GM19452 (cell line): ENCODE results near the gene ATG4C.
"Not testable (repeated sequence)": the region's sequence is repeated elsewhere in the genome, so short reads cannot be mapped to it uniquely, and the experiment has no call there.

Experiments used
- ATAC-seq: cut with Tn5 transposase; IDR thresholded peaks from one replicate; pipeline ENCODE4 v1.9.1; 2021; ENCODE audit not compliant: unreplicated experiment

The ATG4C gene, protein sequence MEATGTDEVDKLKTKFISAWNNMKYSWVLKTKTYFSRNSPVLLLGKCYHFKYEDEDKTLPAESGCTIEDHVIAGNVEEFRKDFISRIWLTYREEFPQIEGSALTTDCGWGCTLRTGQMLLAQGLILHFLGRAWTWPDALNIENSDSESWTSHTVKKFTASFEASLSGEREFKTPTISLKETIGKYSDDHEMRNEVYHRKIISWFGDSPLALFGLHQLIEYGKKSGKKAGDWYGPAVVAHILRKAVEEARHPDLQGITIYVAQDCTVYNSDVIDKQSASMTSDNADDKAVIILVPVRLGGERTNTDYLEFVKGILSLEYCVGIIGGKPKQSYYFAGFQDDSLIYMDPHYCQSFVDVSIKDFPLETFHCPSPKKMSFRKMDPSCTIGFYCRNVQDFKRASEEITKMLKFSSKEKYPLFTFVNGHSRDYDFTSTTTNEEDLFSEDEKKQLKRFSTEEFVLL

GRCh38 chr1:62783736-62784508 lies at the start of gene ATG4C:
TSS of gene ATG4C (plus strand) at chr1:62784132. CDS start at chr1:62803787, 19,655 bp downstream.
- peak; percentile 92 for ATAC-seq

GRCh38 chr1:62735491-62736171 lies 48.3 kb upstream of the ATG4C start:
- no peak for ATAC-seq

GRCh38 chr1:62740701-62741100 lies 43.2 kb upstream of the ATG4C start:
- ATAC-seq, result not testable (repeated sequence)

DNA sequence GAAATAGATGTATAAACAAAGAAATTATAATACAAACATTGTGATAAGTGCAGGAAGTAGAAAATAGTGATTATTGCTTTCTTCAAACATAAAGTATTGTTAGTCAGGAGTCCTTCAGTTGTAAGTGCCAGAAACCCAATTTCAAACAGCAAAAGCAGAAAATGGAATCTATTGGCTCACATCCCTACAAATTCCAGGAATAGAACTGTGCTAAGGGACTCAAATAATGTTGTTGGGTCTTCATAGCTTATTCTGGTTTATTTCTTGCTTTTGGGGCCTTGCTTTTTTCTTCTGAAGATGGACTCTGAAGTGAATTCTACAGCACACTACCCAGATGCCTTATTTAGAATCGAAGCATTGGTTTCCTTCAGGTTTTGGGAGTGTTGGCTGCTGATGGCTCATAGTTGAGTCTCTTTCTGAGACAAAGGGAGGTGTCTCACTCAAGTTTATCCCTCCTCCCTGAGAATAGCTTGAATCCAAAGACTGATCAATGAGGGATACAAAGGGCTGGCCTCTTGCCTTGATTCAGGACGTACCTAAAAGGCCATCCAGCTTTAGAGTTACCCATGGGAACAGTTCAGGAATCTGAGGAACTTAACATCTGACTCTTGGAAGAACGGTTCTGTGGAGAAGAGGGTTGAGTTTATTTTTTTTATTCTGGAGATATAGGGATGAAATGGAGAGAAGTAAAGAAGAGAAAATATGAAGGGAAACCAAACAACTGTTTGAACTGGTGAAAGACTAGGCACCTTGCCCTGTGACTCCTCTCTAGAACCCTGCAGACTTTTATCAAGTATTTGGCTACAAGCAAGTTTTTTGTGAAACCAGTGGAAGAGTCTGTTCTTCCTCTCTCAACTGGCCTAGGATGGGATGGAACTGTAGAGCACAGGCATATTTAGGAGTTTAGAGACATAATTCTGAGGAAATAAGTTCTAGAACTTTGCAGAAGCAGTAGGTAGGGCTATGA lies 39.0 kb upstream of the ATG4C start:
- no peak for ATAC-seq

DNA sequence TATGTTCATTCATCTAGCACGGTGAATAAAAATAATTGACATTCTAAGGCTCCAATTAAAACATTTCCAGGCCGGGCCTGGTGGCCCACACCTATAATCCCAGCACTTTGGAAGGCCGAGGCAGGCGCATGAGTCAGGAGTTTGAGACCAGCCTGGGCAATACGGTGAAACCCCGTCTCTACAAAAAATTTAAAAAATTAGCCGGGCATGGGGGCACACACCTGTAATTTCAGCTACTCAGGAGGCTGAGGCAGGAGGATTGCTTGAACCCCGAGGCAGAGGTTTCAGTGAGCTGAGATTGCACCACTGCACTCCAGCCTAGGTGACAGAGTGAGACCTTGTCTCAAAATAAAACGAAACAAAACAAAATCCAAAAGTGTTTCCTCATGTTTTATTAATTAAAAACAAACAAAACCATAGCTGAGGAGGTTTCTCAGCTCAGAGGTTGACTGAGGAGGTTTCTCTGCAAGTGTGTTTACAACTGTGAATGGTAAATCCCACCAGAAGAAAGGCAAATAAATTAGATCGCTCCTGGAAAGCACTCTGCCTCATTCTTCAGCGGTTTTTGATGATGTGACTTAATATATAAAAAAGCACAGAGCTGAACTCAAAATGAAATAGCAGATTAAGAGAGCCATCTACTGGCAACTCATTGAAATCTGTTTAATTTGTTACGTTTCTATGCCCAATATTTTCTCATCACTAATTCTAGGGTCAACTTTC lies 37.7 kb upstream of the ATG4C start:
- ATAC-seq, result no peak

DNA sequence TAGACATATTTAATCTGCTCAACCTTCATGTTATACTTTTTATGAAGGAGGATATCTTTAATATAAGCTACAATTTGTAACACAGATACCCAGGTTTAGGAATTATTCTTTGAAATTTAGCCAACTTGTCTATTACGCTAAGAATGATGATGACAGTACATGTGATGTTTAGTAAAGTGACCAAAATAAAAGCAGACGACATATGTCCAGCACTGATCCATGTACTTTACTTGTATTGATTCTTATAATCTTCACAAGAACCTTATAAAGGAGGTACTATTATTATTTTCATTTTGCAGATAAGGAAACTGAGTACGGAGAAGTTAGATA lies 37.2 kb upstream of the ATG4C start:
- no peak for ATAC-seq

DNA sequence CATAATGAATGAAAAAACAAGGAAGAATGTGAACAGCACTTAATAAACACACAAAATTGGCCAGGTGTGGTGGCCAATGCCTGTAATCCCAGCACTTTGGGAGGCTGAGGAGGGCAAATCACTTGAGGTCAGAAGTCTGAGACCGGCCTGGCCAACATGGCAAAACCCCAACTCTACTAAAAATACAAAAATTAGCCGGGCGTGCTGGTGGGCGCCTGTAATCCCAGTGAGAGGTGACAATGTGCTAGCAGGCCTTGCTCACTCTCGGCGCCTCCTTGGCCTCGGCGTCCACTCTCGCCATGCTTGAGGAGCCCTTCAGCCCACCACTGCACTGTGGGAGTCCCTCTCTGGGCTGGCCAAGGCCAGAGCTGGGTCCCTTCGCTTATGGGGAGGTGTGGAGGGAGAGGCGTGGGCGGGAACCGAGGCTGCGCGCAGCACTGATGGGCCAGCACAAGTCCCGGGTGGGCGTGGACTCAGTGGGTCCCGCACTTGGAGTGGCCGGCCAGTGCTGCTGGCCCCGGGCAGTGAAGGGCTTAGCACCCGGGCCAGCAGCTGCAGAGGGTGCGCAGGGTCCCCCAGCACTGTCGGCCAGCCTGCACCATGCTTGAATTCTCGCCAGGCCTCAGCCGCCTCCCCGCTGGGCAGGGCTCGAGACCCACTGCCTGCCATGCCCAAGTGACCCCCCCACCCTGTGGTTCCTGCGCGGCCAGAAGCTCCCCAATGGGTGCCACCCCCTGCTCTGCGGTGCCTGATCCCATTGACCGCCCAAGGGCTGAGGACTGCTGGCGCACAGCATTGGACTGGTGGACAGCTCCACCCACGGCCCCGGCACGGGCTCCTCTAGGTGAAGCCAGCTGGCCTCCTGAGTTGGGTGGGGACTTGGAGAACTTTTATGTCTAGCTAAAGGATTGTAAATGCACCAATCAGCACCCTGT lies 30.6 kb upstream of the ATG4C start:
- no peak for ATAC-seq

- ATAC-seq, result not testable (repeated sequence)
These were observed 29.0 kb upstream of the ATG4C start for GRCh38 chr1:62754938-62755337.

DNA sequence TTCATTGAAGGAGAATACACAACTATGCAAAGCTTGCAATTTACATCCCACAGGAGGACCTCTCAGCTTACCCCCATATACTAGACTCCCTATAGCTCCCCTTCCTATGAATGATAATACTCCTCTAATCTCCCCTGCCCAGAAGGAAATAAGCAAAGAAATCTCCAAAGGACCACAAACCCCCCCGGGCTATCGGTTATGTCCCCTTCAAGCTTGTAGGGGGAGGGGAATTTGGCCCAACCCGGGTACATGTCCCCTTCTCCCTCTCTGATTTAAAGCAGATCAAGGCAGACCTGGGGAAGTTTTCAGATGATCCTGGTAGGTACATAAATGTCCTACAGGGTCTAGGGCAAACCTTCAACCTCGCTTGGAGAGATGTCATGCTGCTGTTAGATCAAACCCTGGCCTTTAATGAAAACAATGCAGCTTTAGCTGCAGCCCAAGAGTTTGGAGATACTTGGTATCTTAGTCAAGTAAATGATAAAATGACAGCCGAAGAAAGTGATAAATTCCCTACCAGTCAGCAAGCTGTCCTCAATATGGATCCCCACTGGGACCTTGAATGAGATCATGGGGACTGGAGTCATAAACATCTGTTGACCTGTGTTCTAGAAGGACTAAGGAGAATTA lies 27.6 kb upstream of the ATG4C start:
- ATAC-seq, result not testable (repeated sequence)

DNA sequence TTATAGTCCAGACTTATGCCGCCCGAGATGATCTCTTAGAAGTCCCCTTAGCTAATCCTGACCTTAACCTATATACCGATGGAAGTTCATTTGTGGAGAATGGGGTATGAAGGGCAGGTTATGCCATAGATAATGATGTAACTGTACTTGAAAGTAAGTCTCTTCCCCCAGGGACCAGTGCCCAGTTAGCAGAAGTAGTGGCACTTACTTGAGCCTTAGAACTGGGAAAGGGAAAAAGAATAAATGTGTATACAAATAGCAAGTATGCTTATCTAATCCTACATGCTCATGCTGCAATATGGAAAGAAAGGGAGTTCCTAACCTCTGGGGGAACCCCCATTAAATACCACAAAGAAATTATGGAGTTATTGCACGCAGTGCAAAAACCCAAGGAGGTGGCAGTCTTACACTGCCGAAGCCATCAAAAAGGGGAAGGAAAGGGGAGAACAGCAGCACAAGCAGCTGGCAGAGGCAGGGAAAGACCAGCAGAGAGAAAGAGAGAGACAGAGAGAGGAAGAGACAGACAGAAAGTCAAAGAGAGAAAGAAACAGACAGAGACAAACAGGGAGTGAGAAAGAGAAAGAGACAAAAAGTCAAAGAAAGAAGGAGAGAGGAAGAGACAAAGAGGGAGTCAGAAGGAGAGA lies 24.6 kb upstream of the ATG4C start:
- not testable (repeated sequence) for ATAC-seq

DNA sequence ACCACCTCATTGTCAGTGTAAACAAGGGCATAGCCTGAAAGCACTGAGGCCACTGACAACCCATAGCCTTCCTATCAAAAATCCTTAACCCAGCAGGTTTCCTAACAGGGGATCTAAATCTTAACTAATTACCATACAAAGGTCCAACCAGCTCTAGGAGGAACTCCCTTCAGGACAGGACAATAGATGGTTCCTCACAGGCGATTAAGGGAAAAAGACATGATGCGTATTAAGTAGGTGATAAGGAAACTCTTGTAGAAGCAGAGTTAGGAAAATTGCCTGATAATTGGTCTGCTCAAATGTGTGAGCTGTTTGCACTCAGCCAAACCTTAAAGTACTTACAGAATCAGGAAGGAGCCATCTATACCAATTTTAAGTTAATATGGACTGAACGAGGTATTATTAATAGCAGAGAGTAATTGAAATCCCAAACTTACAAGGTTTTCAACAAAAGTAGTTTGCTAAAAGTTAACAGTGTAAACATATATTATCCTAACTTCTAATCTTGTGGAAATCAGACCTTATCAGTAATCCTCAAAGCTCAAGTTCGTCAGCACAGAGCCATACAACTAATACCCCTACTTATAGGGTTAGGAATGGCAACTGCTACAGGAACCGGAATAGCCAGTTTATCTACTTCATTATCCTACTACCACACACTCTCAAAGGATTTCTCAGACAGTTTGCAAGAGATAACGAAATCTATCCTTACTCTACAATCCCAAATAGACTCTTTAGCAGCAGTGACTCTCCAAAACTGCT lies 23.7 kb upstream of the ATG4C start:
- not testable (repeated sequence) for ATAC-seq

- ATAC-seq, result not testable (repeated sequence)
These were observed 22.6 kb upstream of the ATG4C start for GRCh38 chr1:62761223-62761870.

DNA sequence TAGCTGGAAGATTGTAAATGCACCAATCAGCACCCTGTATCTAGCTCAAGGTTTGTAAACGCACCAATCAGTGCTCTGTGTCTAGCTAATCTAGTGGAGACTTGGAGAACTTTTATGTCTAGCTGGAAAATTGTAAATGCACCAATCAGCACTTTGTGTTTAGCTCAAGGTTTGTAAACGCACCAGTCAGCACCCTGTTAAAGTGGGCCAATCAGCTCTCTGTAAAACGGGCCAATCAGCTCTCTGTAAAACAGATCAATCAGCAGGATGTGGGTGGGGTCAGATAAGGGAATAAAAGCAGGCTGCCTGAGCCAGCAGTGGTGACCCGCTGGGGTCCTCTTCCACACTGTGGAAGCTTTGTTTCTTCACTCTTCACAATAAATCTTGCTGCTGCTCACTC lies 21.9 kb upstream of the ATG4C start:
- ATAC-seq, result not testable (repeated sequence)

GRCh38 chr1:62765981-62766380 lies 18.0 kb upstream of the ATG4C start:
- no peak for ATAC-seq

DNA sequence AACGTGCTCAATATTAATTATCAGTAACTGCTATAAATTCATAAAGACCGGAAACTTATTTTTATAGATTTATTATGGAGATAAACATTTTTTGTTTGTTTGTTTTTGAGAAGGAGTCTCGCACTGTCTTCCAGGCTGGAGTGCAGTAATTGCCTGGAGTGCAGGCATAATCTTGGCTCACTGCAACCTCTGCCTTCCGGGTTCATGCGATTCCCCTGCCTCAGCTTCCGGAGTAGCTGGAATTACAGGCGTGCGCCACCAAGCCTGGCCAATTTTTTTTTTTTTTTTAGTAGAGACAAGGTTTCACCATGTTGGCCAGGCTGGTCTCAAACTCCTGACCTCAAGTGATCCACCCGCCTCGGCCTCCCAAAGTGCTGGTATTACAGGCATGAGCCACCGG lies 15.4 kb upstream of the ATG4C start:
- ATAC-seq, result not testable (repeated sequence)

DNA sequence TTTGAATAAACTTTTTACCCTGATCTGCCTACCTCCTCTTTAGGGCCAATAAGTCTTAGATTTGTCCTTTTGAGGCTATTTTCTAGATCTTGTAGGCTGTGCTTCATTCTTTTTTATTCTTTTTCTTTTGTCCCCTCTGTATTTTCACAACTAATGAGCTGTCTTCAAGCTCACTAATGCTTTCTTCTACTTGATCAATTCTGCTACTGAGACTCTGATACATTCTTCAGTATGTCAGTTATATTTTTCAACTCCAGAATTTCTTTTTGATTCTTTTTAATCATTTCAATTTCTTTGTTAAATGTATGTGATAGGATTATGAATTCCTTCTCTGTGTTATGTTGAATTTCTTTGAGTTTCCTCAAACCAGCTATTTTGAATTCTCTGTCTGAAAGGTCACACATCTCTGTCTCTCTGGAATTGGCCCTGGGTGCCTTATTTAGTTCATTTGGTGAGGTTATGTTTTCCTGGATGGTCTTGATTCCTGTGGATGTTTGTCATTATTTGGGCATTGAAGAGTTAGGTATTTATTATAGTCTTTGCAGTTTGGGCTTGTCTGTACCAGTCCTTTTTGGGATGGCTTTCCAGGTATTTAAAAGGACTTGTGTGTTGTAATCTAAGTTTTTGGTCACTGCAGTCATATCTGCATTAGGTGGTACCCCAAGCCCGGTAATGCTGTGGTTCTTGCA lies 11.2 kb upstream of the ATG4C start:
- ATAC-seq, result no peak
